ENCODE results near the gene PRLR.
"Not testable (repeated sequence)": the region's sequence is repeated elsewhere in the genome, so short reads cannot be mapped to it uniquely, and the experiment has no call there.

The PRLR gene

GRCh38 chr5:35122819-35123218 is 107.5 kb downstream of the PRLR start:
- no peak for ATAC-seq

- ATAC-seq = no peak
Measured at GRCh38 chr5:35120715-35121114, 109.6 kb downstream of the PRLR start.

GRCh38 chr5:35117967-35118366 is 112.3 kb downstream of the PRLR start:
- no peak for ATAC-seq

GRCh38 chr5:35115920-35116319 is 114.4 kb downstream of the PRLR start:
- no peak for ATAC-seq

- no peak for ATAC-seq
Measured at GRCh38 chr5:35114698-35115097, 115.6 kb downstream of the PRLR start.

GRCh38 chr5:35112300-35112699 is 118.0 kb downstream of the PRLR start:
- no peak for ATAC-seq

GRCh38 chr5:35104550-35104949 is 125.7 kb downstream of the PRLR start:
- ATAC-seq = not testable (repeated sequence)

GRCh38 chr5:35103637-35104299 is 126.5 kb downstream of the PRLR start:
- no peak for ATAC-seq

- ATAC-seq = not testable (repeated sequence)
Measured at GRCh38 chr5:35101720-35102119, 128.6 kb downstream of the PRLR start.

- ATAC-seq = no peak
Measured at GRCh38 chr5:35101016-35101415, 129.3 kb downstream of the PRLR start.

GRCh38 chr5:35098214-35098613 is 132.1 kb downstream of the PRLR start:
- ATAC-seq = no peak

GRCh38 chr5:35096932-35097331 is 133.4 kb downstream of the PRLR start:
- ATAC-seq = no peak

- no peak for ATAC-seq
Measured at GRCh38 chr5:35096216-35096615, 134.1 kb downstream of the PRLR start.

GRCh38 chr5:35095366-35095765 is 134.9 kb downstream of the PRLR start:
- no peak for ATAC-seq

- ATAC-seq = no peak
Measured at GRCh38 chr5:35094948-35095347, 135.3 kb downstream of the PRLR start.

- no peak for ATAC-seq
Measured at GRCh38 chr5:35092703-35093102, 137.6 kb downstream of the PRLR start.

- ATAC-seq = no peak
Measured at GRCh38 chr5:35091704-35092103, 138.6 kb downstream of the PRLR start.

- ATAC-seq = no peak
Measured at GRCh38 chr5:35089334-35090314, 140.7 kb downstream of the PRLR start.

GRCh38 chr5:35087991-35088390 is 142.3 kb downstream of the PRLR start:
- ATAC-seq = no peak

- no peak for ATAC-seq
Measured at GRCh38 chr5:35083150-35083549, 147.1 kb downstream of the PRLR start.

- ATAC-seq = no peak
Measured at GRCh38 chr5:35082530-35082929, 147.8 kb downstream of the PRLR start.

GRCh38 chr5:35081134-35081533 is 149.2 kb downstream of the PRLR start:
- no peak for ATAC-seq

- ATAC-seq = no peak
Measured at GRCh38 chr5:35073160-35073559, 157.1 kb downstream of the PRLR start.

GRCh38 chr5:35069188-35069587 is 161.1 kb downstream of the PRLR start:
- no peak for ATAC-seq

Data from activated CD4-positive, CD25-positive, alpha-beta regulatory T cell treated with anti-CD3 and anti-CD28 coated beads, Interleukin-2, amount 50 U/mL, for 24 hours (primary cell).